WTC11 (cell line): ENCODE results near the gene GBP3.

Source experiments
- CREB1 ChIP-seq: sonication (generic); formaldehyde crosslinking; IDR thresholded peaks from 2 replicates; pipeline ENCODE4 v1.8.0; 2023; ENCODE audit warnings: mild to moderate bottlenecking, missing genetic modification reagents
- E2F1 ChIP-seq: sonication (generic); formaldehyde crosslinking; IDR thresholded peaks from 2 replicates; pipeline ENCODE4 v1.8.0; 2022; ENCODE audit warnings: mild to moderate bottlenecking, missing genetic modification reagents
- E2F4 ChIP-seq: sonication (generic); formaldehyde crosslinking; IDR thresholded peaks from 2 replicates; pipeline ENCODE4 v1.8.1; 2022; ENCODE audit warnings: low read depth, mild to moderate bottlenecking, moderate library complexity, missing genetic modification reagents, borderline replicate concordance
- ESRRA ChIP-seq: sonication (generic); formaldehyde crosslinking; IDR thresholded peaks from 2 replicates; pipeline ENCODE4 v1.8.1; 2022; ENCODE audit warnings: mild to moderate bottlenecking, missing genetic modification reagents, borderline replicate concordance
- FOXK1 ChIP-seq: sonication (generic); formaldehyde crosslinking; IDR thresholded peaks from 2 replicates; pipeline ENCODE4 v1.8.0; 2022; ENCODE audit warnings: mild to moderate bottlenecking, moderate library complexity, missing genetic modification reagents
- FOXP4 ChIP-seq: sonication (generic); formaldehyde crosslinking; IDR thresholded peaks from 2 replicates; pipeline ENCODE4 v1.8.0; 2022; ENCODE audit warnings: mild to moderate bottlenecking, missing genetic modification reagents
- KAT7 ChIP-seq: sonication (generic); formaldehyde crosslinking; IDR thresholded peaks from 2 replicates; pipeline ENCODE4 v1.8.1; 2023; ENCODE audit warnings: missing genetic modification reagents, mild to moderate bottlenecking, borderline replicate concordance
- MXD4 ChIP-seq: fragments of 250-450 bp; sonication (Bioruptor Pico); IDR thresholded peaks from 2 replicates; pipeline ENCODE4 v1.8.0; 2021; ENCODE audit warnings: mild to moderate bottlenecking, moderate library complexity, borderline replicate concordance
- NFYB ChIP-seq: sonication (generic); formaldehyde crosslinking; conservative IDR thresholded peaks from 2 replicates; pipeline ENCODE4 v1.8.0; 2022; ENCODE audit warnings: low read depth, missing genetic modification reagents
- SP1 ChIP-seq: sonication (generic); formaldehyde crosslinking; conservative IDR thresholded peaks from 2 replicates; pipeline ENCODE4 v1.8.1; 2022; ENCODE audit warnings: missing genetic modification reagents
- ZNF232 ChIP-seq: sonication (generic); formaldehyde crosslinking; IDR thresholded peaks from 2 replicates; pipeline ENCODE4 v1.8.0; 2022; ENCODE audit warnings: mild to moderate bottlenecking, missing genetic modification reagents
- ZNF532 ChIP-seq: fragments of 250-450 bp; sonication (Bioruptor Pico); IDR thresholded peaks from 2 replicates; pipeline ENCODE4 v1.9.0; 2021; ENCODE audit warnings: mild to moderate bottlenecking, borderline replicate concordance
- TF ChIP-seq, protein P1 (sequence below): sonication (generic); formaldehyde crosslinking; IDR thresholded peaks from 2 replicates; pipeline ENCODE4 v1.8.0; 2023; ENCODE audit warnings: missing genetic modification reagents
- TF ChIP-seq, protein P2 (sequence below): fragments of 200-600 bp; IDR thresholded peaks from 2 replicates; pipeline ENCODE4 v1.8.0; 2022; ENCODE audit warnings: antibody characterized with exemption

DNA sequence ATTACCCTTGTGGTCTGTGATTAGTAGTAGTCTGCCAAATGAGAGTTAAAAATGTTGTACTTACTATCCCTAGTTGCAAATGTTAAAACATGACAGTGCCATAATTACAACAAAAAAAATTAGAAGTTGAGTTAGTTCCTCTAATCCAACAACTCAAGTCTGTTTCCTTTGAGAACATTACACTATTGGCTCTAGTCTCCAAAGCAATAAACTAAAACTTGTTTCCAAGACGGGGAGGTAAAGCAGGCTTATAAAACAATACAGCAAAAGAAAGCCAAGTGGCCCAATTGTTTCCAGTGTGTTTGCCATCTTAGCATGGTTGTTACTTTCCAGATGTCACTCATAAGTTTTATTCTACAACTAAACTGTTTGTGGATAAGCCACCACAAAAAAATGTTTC is 41.8 kb downstream of the GBP3 start:
- TF ChIP-seq, protein P1, sequence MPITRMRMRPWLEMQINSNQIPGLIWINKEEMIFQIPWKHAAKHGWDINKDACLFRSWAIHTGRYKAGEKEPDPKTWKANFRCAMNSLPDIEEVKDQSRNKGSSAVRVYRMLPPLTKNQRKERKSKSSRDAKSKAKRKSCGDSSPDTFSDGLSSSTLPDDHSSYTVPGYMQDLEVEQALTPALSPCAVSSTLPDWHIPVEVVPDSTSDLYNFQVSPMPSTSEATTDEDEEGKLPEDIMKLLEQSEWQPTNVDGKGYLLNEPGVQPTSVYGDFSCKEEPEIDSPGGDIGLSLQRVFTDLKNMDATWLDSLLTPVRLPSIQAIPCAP (CRISPR knock-in tag), result no peak
- TF ChIP-seq, protein P2, sequence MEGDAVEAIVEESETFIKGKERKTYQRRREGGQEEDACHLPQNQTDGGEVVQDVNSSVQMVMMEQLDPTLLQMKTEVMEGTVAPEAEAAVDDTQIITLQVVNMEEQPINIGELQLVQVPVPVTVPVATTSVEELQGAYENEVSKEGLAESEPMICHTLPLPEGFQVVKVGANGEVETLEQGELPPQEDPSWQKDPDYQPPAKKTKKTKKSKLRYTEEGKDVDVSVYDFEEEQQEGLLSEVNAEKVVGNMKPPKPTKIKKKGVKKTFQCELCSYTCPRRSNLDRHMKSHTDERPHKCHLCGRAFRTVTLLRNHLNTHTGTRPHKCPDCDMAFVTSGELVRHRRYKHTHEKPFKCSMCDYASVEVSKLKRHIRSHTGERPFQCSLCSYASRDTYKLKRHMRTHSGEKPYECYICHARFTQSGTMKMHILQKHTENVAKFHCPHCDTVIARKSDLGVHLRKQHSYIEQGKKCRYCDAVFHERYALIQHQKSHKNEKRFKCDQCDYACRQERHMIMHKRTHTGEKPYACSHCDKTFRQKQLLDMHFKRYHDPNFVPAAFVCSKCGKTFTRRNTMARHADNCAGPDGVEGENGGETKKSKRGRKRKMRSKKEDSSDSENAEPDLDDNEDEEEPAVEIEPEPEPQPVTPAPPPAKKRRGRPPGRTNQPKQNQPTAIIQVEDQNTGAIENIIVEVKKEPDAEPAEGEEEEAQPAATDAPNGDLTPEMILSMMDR, result no peak
- no peak for TF ChIP-seq CREB1 (CRISPR knock-in tag)
- TF ChIP-seq E2F4, result no peak
- TF ChIP-seq FOXP4 (CRISPR knock-in tag), result no peak
- no peak for TF ChIP-seq ZNF532 (CRISPR knock-in tag)
- TF ChIP-seq ESRRA (CRISPR knock-in tag), result no peak
- no peak for TF ChIP-seq MXD4
- TF ChIP-seq E2F1 (CRISPR knock-in tag), result no peak
- no peak for TF ChIP-seq NFYB (CRISPR knock-in tag)
- no peak for TF ChIP-seq SP1 (CRISPR knock-in tag)
- TF ChIP-seq ZNF232 (CRISPR knock-in tag), result no peak
- TF ChIP-seq FOXK1 (CRISPR knock-in tag), result no peak
- TF ChIP-seq KAT7 (CRISPR knock-in tag), result no peak
